ENCODE measurements around the gene FRG2. TPM values are rescaled to one million over a fixed set of nuclear protein-coding genes. Genes with fewer than 3 reads are reported as not detected.
"Not testable (repeated sequence)": the region's sequence is repeated elsewhere in the genome, so short reads cannot be mapped to it uniquely, and the experiment has no call there.

Gene FRG2
- total and polyA plus RNA-seq, 12 donors, result not detected

DNA sequence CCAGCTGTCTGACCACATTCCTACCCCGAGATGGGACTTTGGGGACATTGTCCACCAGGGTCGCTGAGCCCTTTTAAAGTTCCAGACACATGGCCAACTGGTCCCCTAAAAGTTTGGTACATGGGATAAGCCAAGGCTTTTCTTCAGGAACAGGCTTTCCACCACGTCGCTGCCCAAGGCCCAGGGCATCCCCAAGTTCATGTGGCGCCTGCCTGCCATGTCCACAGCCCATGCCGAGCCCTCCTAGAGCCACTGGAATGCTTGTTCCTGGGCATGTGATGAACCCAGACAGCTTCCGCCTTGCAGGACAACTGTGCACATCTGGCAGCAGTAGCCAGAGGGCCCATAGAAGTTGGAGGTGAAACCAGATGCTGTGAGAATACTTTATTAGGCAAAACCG is 45.1 kb downstream of the FRG2 start:
- Histone ChIP-seq H3K27ac (no peak overlapping the region), H3K27me3 (no peaks in the 10 kb centered on the region), H3K4me1 (replicated peaks in 1 of 2) (no peaks in the 10 kb centered on the region), H3K9me3 (replicated peaks in 1 of 3) (no peaks in the 10 kb centered on the region), H3K4me3 (no peak overlapping the region), H3K36me3 (replicated peaks in 1 of 2) (no peaks in the 10 kb centered on the region)
- TF ChIP-seq POLR2A (IDR thresholded peaks at IDR 0.05), result no peak
- TF ChIP-seq, protein P1, sequence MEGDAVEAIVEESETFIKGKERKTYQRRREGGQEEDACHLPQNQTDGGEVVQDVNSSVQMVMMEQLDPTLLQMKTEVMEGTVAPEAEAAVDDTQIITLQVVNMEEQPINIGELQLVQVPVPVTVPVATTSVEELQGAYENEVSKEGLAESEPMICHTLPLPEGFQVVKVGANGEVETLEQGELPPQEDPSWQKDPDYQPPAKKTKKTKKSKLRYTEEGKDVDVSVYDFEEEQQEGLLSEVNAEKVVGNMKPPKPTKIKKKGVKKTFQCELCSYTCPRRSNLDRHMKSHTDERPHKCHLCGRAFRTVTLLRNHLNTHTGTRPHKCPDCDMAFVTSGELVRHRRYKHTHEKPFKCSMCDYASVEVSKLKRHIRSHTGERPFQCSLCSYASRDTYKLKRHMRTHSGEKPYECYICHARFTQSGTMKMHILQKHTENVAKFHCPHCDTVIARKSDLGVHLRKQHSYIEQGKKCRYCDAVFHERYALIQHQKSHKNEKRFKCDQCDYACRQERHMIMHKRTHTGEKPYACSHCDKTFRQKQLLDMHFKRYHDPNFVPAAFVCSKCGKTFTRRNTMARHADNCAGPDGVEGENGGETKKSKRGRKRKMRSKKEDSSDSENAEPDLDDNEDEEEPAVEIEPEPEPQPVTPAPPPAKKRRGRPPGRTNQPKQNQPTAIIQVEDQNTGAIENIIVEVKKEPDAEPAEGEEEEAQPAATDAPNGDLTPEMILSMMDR (IDR thresholded peaks at IDR 0.05), result no peak
- no peak for DNase-seq
- WGBS, 4 donors, result 77 to 90% (median 88%) methylated on average over 4 to 8 of the region's 8 CpGs
- intact Hi-C loops (cut with DNase I), result no loop called here

DNA sequence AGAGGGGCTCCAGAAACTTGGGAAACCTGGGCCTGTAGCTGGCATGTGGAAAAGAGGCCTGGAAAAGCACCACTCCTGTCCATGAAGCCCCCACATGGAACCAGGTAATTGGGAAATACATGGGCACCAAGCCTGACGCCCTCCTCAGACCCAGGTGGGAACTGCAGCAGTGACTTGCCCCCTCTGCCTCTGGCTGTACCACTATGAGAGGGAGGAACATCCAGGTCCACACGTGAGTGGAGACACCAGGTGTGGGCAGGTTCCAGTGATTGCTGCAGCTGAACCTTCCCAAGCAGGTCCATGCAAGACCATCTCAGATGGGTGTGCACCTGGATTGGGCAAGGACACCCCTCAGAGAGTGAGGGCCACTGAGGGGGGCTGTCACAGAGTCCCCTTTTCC is 46.8 kb downstream of the FRG2 start:
- H3K27ac ChIP-seq; DNase-seq; H3K9me3 ChIP-seq (replicated peaks in 1 of 3); intact Hi-C loops (cut with DNase I); H3K4me3 ChIP-seq; H3K4me1 ChIP-seq (replicated peaks in 1 of 2); H3K36me3 ChIP-seq (replicated peaks in 1 of 2); H3K27me3 ChIP-seq: not testable (repeated sequence)
- WGBS, 4 donors, result 40 to 83% (median 61%) methylated on average over 1 to 2 of the region's 2 CpGs; no CpG with 5 or more reads in 1 of the 4 donors

DNA sequence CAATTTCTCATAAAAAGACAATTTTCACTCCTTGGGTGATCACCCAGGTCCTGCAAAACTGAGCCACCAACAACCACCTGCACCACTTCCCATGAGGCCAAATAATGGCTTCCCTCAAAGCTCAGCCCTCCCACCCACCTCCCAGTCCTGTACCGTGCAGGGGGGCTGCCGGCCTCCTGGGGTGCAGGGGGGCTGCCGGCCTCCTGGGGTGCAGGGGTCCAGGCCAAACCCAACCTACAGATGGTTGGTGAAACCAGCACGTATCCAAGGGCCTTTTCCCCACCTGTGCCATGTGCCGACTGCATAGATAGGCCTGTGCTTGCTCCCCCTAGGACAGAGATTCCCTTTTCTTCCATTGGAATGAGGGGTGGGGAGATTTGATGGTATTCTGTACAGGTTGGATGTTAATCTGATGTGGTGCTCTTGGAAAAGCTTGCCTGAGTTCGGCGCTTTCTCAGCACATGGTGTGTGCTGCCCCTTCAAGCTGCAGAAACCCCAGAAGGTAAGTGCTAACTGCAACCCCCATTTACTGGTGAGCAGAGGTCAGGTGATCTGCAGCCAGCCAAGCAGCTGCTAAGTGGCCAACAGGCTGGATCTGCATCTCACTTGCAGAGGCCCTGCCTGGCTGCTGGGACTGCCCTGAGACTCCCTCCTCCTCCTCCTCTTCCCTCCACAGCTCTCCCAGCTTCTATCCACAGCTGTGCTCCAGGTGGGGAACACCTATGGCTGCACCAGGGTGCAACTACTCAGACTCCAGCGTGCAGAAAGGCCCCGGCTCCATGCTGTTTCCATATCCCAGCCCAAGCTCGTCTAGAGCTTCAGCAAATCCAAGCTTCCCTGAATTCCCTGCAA is 47.6 kb downstream of the FRG2 start:
- no peak for TF ChIP-seq POLR2A (IDR thresholded peaks at IDR 0.05)
- TF ChIP-seq, protein P1 (IDR thresholded peaks at IDR 0.05), result no peak
- H3K27ac ChIP-seq, result no peak overlapping the region
- WGBS, 4 donors, result 58 to 67% (median 62%) methylated on average over 9 to 10 of the region's 10 CpGs
- H3K9me3 ChIP-seq (replicated peaks in 1 of 3), result no peaks in the 10 kb centered on the region
- DNase-seq, result no peak
- H3K27me3 ChIP-seq, result no peaks in the 10 kb centered on the region
- H3K4me1 ChIP-seq (replicated peaks in 1 of 2), result no peaks in the 10 kb centered on the region
- no peaks in the 10 kb centered on the region for H3K36me3 ChIP-seq (replicated peaks in 1 of 2)
- H3K4me3 ChIP-seq, result no peak overlapping the region
- intact Hi-C loops (cut with DNase I), result no loop called here

Small RNAs within 50 kb of the gene (small RNA-seq; reads per million reads assigned to genes)
- gene RNA5SP174, result 0.92 to 2.8 reads per million in 2 donors
- gene RNA5SP175, result 1.8 to 3.1 reads per million in 2 donors

Other genes with a start within 250 kb of the FRG2 start
- gene FRG1, start 86.4 kb downstream of the FRG2 start, total RNA-seq, result 10 to 100 TPM; 20.5 to 53.4 (median 39.6) TPM
- 10 to 100 TPM; 25.5 to 79.0 (median 29.4) TPM for gene FRG1, start 86.4 kb downstream of the FRG2 start, polyA plus RNA-seq
- gene DBET, start 37.2 kb upstream of the FRG2 start, total RNA-seq, result not detected
- not detected for gene DBET, start 37.2 kb upstream of the FRG2 start, polyA plus RNA-seq
- gene DUX4, start 146.5 kb upstream of the FRG2 start, total RNA-seq, result not detected
- not detected for gene DUX4, start 146.5 kb upstream of the FRG2 start, polyA plus RNA-seq

All from adrenal gland (tissue), 12 donors.